Keratinocyte (primary cell): Measurements from ENCODE around the gene NFKBIL1. TPM values are rescaled to one million over a fixed set of nuclear protein-coding genes. Genes with fewer than 3 reads are reported as not detected.
A peak's percentile ranks its signal among the peaks of the same experiment; 100 is the strongest.

Experiments
- DNase-seq: peaks from one replicate; pipeline ENCODE4 v3.0.0-alpha.2; 2011; ENCODE audit warnings: low read depth, missing footprints, low spot score
- FAIRE-seq: peaks from 2 replicates; lab custom pipeline; 2011; peaks lifted over from hg19 to GRCh38; lab: Jason Lieb, UNC
- H2AFZ ChIP-seq: 2 replicates; pipeline ENCODE4 v1.6.0; 2012; ENCODE audit warnings: low read length, control low read depth, inconsistent platforms; ENCODE audit not compliant: control insufficient read depth
- H3K27ac ChIP-seq: 2 replicates; pipeline ENCODE4 v1.5.1; 2011; ENCODE audit warnings: low read length; ENCODE audit not compliant: control insufficient read depth, insufficient read depth
- H3K27me3 ChIP-seq: 3 replicates; pipeline ENCODE4 v1.6.0; 2011; ENCODE audit warnings: low read length; ENCODE audit not compliant: control insufficient read depth, insufficient read depth; ENCODE audit errors: extremely low read depth
- H3K36me3 ChIP-seq, 2 experiments: 2 replicates in 1 of 2; 3 replicates in 1 of 2; pipeline ENCODE4 v1.5.1; 2011; ENCODE audit warnings: low read length in 2 of 2, mild to moderate bottlenecking in 1 of 2; ENCODE audit not compliant: control insufficient read depth in 2 of 2, insufficient read depth in 2 of 2; ENCODE audit errors: extremely low read depth in 1 of 2
- H3K4me1 ChIP-seq: 3 replicates; pipeline ENCODE4 v1.5.1; 2011; ENCODE audit warnings: low read length; ENCODE audit not compliant: control insufficient read depth, insufficient read depth; ENCODE audit errors: extremely low read depth
- H3K4me2 ChIP-seq: 3 replicates; pipeline ENCODE4 v1.6.0; 2011; ENCODE audit warnings: low read depth, low read length; ENCODE audit not compliant: control insufficient read depth, insufficient read depth; ENCODE audit errors: extremely low read depth
- H3K4me3 ChIP-seq, 3 experiments: fragments of 200-600 bp in 1 of 3; sonication (generic) in 1 of 3; 2 replicates in 2 of 3; 3 replicates in 1 of 3; pipeline ENCODE4 v1.5.1; 2011 to 2016; ENCODE audit warnings: low read length in 3 of 3, mild to moderate bottlenecking in 3 of 3, control low read depth in 2 of 3, inconsistent platforms in 1 of 3, low read depth in 1 of 3, mixed read lengths in 1 of 3, mixed run types in 1 of 3, moderate library complexity in 1 of 3; ENCODE audit not compliant: control insufficient read depth in 2 of 3, insufficient read depth in 2 of 3; ENCODE audit errors: extremely low read depth in 1 of 3
- H3K79me2 ChIP-seq: 2 replicates; pipeline ENCODE4 v1.6.0; 2012; ENCODE audit warnings: low read length; ENCODE audit not compliant: control insufficient read depth, insufficient read depth
- H3K9ac ChIP-seq: 3 replicates; pipeline ENCODE4 v1.6.0; 2011; ENCODE audit warnings: low read length; ENCODE audit not compliant: control insufficient read depth, insufficient read depth; ENCODE audit errors: extremely low read depth
- H3K9me1 ChIP-seq: 3 replicates; pipeline ENCODE4 v1.6.0; 2011; ENCODE audit warnings: low read length; ENCODE audit not compliant: control insufficient read depth, insufficient read depth; ENCODE audit errors: extremely low read depth
- H3K9me3 ChIP-seq: 2 replicates; pipeline ENCODE4 v1.5.1; 2012; ENCODE audit warnings: low read depth, low read length; ENCODE audit not compliant: control insufficient read depth
- H4K20me1 ChIP-seq: 3 replicates; pipeline ENCODE4 v1.6.0; 2011; ENCODE audit warnings: low read length; ENCODE audit not compliant: control insufficient read depth, insufficient read depth; ENCODE audit errors: extremely low read depth
- EZH2 ChIP-seq: IDR thresholded peaks from one replicate; pipeline ENCODE4 v1.6.1; 2012; ENCODE audit warnings: inconsistent platforms, mild to moderate bottlenecking, low read length, moderate library complexity
- dilution Hi-C: fragments of 300-500 bp; cut with MboI; formaldehyde crosslinking; loops from one replicate; pipeline ENCODE4 v1.7.0; 2020; ENCODE audit warnings: low sequenced_read_pairs; ENCODE audit not compliant: extremely low pct_ligation_motif_present
- polyA plus RNA-seq, 5 experiments: library from polyadenylated mRNA; depleted of rRNA in 3 of 5; stranded (reverse) in 3 of 5; stranded (forward) in 1 of 5; unstranded in 1 of 5; fragments of >200 nt; gene quantifications; 1 replicate in 1 of 5; 2 replicates in 3 of 5; 3 replicates in 1 of 5; pipeline versions ENCODE4 v1.2.1 to v1.2.3, GENCODE V29; 2011 to 2012; ENCODE audit warnings: missing spikeins in 2 of 5, low read depth in 1 of 5, low replicate concordance in 1 of 5
- TF ChIP-seq, protein P1 (sequence below), 3 experiments: IDR thresholded peaks in 1 of 3; conservative IDR thresholded peaks in 1 of 3; optimal IDR thresholded peaks in 1 of 3; 2 replicates in 2 of 3; 3 replicates in 1 of 3; pipeline versions ENCODE3 to v1.5.1; 2011; ENCODE audit warnings: low read length in 3 of 3, mild to moderate bottlenecking in 3 of 3, moderate library complexity in 2 of 3, control low read depth in 1 of 3, inconsistent platforms in 1 of 3; ENCODE audit not compliant: insufficient read depth in 2 of 3; ENCODE audit errors: extremely low read depth in 1 of 3

Gene NFKBIL1
- polyA plus RNA-seq, 1 donor (not counting 4 experiments of a cell fraction or from before 2014, with no cell fraction given) = 4.8 TPM

DNA sequence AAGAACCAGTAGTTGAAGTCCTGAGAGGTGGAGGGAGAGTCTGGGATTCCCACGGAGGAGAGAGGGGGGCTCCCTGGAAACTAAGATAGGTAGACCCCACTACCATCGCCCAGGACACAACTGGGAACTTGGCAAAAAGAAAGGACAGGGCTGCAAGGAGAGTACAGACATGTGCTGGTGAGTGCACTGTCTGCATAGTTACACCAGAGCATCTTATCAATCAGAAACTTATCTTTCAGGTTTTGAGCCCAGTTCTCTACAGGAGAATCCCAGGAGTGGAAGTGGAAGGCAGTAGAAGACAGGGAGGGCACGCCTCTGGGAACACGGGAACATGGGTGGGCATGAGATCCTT is 12.2 kb downstream of the NFKBIL1 start:
- Histone ChIP-seq H3K27me3 (no peaks in the 10 kb centered on the region), H3K9me1 (no peaks in the 10 kb centered on the region), H3K9ac (no peak overlapping the region), H4K20me1 (no peaks in the 10 kb centered on the region), H2AFZ (no peak overlapping the region), H3K9me3 (no peaks in the 10 kb centered on the region), H3K4me2 (no peak overlapping the region), H3K36me3 (peaks cover 10 to 17% of the 10 kb centered on the region in 2 experiments), H3K79me2 (no peaks in the 10 kb centered on the region), H3K4me1 (peaks cover 12% of the 10 kb centered on the region), H3K4me3 (no peak overlapping the region), H3K27ac (no peak overlapping the region)
- dilution Hi-C loops = no loop called here
- DNase-seq (no peak), FAIRE-seq (no peak)
- no peak for TF ChIP-seq EZH2
- TF ChIP-seq, protein P1, sequence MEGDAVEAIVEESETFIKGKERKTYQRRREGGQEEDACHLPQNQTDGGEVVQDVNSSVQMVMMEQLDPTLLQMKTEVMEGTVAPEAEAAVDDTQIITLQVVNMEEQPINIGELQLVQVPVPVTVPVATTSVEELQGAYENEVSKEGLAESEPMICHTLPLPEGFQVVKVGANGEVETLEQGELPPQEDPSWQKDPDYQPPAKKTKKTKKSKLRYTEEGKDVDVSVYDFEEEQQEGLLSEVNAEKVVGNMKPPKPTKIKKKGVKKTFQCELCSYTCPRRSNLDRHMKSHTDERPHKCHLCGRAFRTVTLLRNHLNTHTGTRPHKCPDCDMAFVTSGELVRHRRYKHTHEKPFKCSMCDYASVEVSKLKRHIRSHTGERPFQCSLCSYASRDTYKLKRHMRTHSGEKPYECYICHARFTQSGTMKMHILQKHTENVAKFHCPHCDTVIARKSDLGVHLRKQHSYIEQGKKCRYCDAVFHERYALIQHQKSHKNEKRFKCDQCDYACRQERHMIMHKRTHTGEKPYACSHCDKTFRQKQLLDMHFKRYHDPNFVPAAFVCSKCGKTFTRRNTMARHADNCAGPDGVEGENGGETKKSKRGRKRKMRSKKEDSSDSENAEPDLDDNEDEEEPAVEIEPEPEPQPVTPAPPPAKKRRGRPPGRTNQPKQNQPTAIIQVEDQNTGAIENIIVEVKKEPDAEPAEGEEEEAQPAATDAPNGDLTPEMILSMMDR (optimal IDR thresholded peaks at IDR 0.05 in 1 of 3, IDR thresholded peaks at IDR 0.05 in 1 of 3, conservative IDR thresholded peaks at IDR 0.05 in 1 of 3; ENCODE audit: extremely low read depth in 1 of 3, insufficient read depth in 2 of 3, low read length in 3 of 3) = no peak

DNA sequence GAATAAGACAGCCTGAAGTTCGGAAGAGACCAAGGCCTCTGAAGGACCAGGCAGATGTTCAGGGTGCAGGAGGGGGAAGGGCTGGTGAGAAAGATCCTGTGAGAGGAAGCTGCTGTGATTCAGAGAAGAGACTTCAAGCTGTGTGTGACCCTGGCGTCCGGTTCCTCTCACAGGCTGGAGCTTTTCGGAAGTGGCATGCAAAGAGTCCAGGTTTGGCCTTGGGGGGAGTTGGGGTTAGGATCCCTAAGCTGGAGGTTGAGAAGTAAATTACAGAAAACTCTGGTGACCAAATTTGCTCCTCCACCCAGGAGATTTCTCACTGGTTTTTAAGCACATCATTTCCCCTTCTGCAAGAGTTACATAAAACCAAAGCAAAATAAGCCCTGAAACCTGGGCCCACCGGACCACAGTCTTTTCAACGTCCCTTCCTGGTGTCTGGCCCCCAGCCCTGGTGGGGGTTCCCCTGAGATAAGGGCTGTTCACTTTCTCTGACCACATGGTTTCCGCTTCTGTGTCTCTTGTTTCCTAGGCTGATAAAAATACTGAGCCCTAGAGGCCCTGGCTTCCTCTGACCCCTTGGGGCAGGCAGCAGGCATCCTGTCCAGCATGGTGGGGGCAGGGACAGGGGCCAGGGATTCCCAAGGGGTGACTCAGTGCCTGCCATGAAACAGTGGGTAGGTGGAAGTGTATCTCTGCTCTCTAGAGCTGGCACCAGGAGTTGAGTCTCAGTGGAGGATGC is 12.7 kb downstream of the NFKBIL1 start:
- no peaks in the 10 kb centered on the region for H3K79me2 ChIP-seq
- no peak overlapping the region for H3K4me3 ChIP-seq
- TF ChIP-seq, protein P1 (optimal IDR thresholded peaks at IDR 0.05 in 1 of 3, IDR thresholded peaks at IDR 0.05 in 1 of 3, conservative IDR thresholded peaks at IDR 0.05 in 1 of 3; ENCODE audit: extremely low read depth in 1 of 3, insufficient read depth in 2 of 3, low read length in 3 of 3) = no peak
- TF ChIP-seq EZH2 = no peak
- no peak overlapping the region for H3K9ac ChIP-seq
- no peaks in the 10 kb centered on the region for H3K9me3 ChIP-seq
- no peaks in the 10 kb centered on the region for H3K27me3 ChIP-seq
- H4K20me1 ChIP-seq = no peaks in the 10 kb centered on the region
- peaks cover 12% of the 10 kb centered on the region for H3K4me1 ChIP-seq
- DNase-seq (no peak), FAIRE-seq (no peak)
- H3K9me1 ChIP-seq = no peaks in the 10 kb centered on the region
- dilution Hi-C loops = no loop called here
- H3K36me3 ChIP-seq = peaks cover 10 to 17% of the 10 kb centered on the region in 2 experiments
- H3K27ac ChIP-seq = no peak overlapping the region
- no peak overlapping the region for H2AFZ ChIP-seq
- H3K4me2 ChIP-seq = peak overlapping the region; percentile 36
